Type B pancreatic cell (in vitro differentiated cells): ENCODE data around the gene UFD1. TPM values are rescaled to one million over a fixed set of nuclear protein-coding genes. Genes with fewer than 3 reads are reported as not detected.
"Not testable (repeated sequence)": the region's sequence is repeated elsewhere in the genome, so short reads cannot be mapped to it uniquely, and the experiment has no call there.

Experiments used
- DNase-seq: peaks from one replicate; pipeline ENCODE4 v3.0.0; 2021; ENCODE audit warnings: mixed read lengths; ENCODE audit not compliant: unreplicated experiment; ENCODE audit errors: extremely low spot score
- H3K27ac Mint-ChIP-seq: 2 replicates; pipeline ENCODE4 v1.8.0; 2021; ENCODE audit warnings: mild to moderate bottlenecking, mixed read lengths
- H3K27me3 Mint-ChIP-seq: 2 replicates; pipeline ENCODE4 v1.8.0; 2021; ENCODE audit warnings: mixed read lengths
- H3K36me3 Mint-ChIP-seq: 2 replicates; pipeline ENCODE4 v1.8.0; 2021; ENCODE audit warnings: mixed read lengths
- H3K4me1 Mint-ChIP-seq: one replicate; pipeline ENCODE4 v1.8.0; 2021; ENCODE audit warnings: mixed read lengths; ENCODE audit not compliant: unreplicated experiment
- H3K4me3 Mint-ChIP-seq: 2 replicates; pipeline ENCODE4 v1.8.0; 2021; ENCODE audit warnings: mild to moderate bottlenecking, mixed read lengths
- H3K9me3 Mint-ChIP-seq: 2 replicates; pipeline ENCODE4 v1.8.0; 2021; ENCODE audit warnings: mixed read lengths
- CTCF ChIP-seq: fragments of 200-600 bp; sonication (generic); conservative IDR thresholded peaks from 2 replicates; pipeline ENCODE4 v1.5.0; 2021; ENCODE audit warnings: antibody characterized with exemption, mild to moderate bottlenecking
- total RNA-seq: library from RNA; stranded (reverse); gene quantifications from 2 replicates; pipeline ENCODE4 v1.2.1, GENCODE V29; 2021; ENCODE audit warnings: low replicate concordance

UFD1 gene
- total RNA-seq, 1 donor from 2014 or later = 52.4 TPM

- Mint-ChIP-seq H3K9me3 (no peaks in the 10 kb centered on the region), H3K4me1 (peaks cover 19% of the 10 kb centered on the region), H3K27ac (no peak overlapping the region), H3K27me3 (no peaks in the 10 kb centered on the region), H3K36me3 (peaks cover 3% of the 10 kb centered on the region), H3K4me3 (no peak overlapping the region)
- DNase-seq = no peak
- TF ChIP-seq CTCF = no peak
Observed at GRCh38 chr22:19443544-19444211, 35.3 kb downstream of the UFD1 start.

GRCh38 chr22:19442166-19442565 lies 36.8 kb downstream of the UFD1 start:
- no peak for TF ChIP-seq CTCF
- no peaks in the 10 kb centered on the region for H3K9me3 Mint-ChIP-seq
- no peak overlapping the region for H3K4me3 Mint-ChIP-seq
- H3K36me3 Mint-ChIP-seq = no peaks in the 10 kb centered on the region
- no peak overlapping the region for H3K27ac Mint-ChIP-seq
- no peaks in the 10 kb centered on the region for H3K27me3 Mint-ChIP-seq
- DNase-seq = no peak
- peaks cover 15% of the 10 kb centered on the region for H3K4me1 Mint-ChIP-seq

GRCh38 chr22:19440411-19441195 lies 38.4 kb downstream of the UFD1 start:
- Mint-ChIP-seq H3K9me3 (no peaks in the 10 kb centered on the region), H3K27me3 (no peaks in the 10 kb centered on the region), H3K36me3 (no peaks in the 10 kb centered on the region), H3K4me1 (peaks cover 4% of the 10 kb centered on the region), H3K27ac (no peak overlapping the region), H3K4me3 (no peak overlapping the region)
- DNase-seq = no peak
- TF ChIP-seq CTCF = no peak

GRCh38 chr22:19438298-19438697 lies 40.7 kb downstream of the UFD1 start:
- no peak overlapping the region for H3K4me3 Mint-ChIP-seq
- H3K27ac Mint-ChIP-seq = no peak overlapping the region
- DNase-seq = no peak
- H3K36me3 Mint-ChIP-seq = no peaks in the 10 kb centered on the region
- no peaks in the 10 kb centered on the region for H3K9me3 Mint-ChIP-seq
- no peak for TF ChIP-seq CTCF
- H3K4me1 Mint-ChIP-seq = no peaks in the 10 kb centered on the region
- no peaks in the 10 kb centered on the region for H3K27me3 Mint-ChIP-seq

- H3K36me3 Mint-ChIP-seq, DNase-seq, H3K9me3 Mint-ChIP-seq, H3K4me1 Mint-ChIP-seq, H3K27ac Mint-ChIP-seq, H3K4me3 Mint-ChIP-seq, H3K27me3 Mint-ChIP-seq: not testable (repeated sequence)
Observed at GRCh38 chr22:19436444-19437161, 42.4 kb downstream of the UFD1 start.
